HepG2 (cell line): Measurements from ENCODE around the gene FKBP9.

Experiments used
- CEBPB ChIP-seq: IDR thresholded peaks from 2 replicates; pipeline ENCODE4 v1.6.1; 2011; ENCODE audit warnings: low read depth, low read length, improper control_type of control experiment, borderline replicate concordance
- CHD2 ChIP-seq: IDR thresholded peaks from 2 replicates; pipeline ENCODE4 v1.6.1; 2011; ENCODE audit warnings: low read depth, low read length, improper control_type of control experiment
- DPF2 ChIP-seq: sonication (generic); formaldehyde crosslinking; IDR thresholded peaks from 2 replicates; pipeline ENCODE4 v1.4.0; 2020; ENCODE audit warnings: mild to moderate bottlenecking, low read depth, missing genetic modification reagents, borderline replicate concordance
- ETV6 ChIP-seq: sonication (generic); formaldehyde crosslinking; conservative IDR thresholded peaks from 2 replicates; pipeline ENCODE4 v1.4.0; 2020; ENCODE audit warnings: missing genetic modification reagents
- RFX1 ChIP-seq: fragments of 450-650 bp; IDR thresholded peaks from 2 replicates; pipeline ENCODE4 v1.6.1; 2017
- ZKSCAN5 ChIP-seq: sonication (generic); formaldehyde crosslinking; IDR thresholded peaks from 2 replicates; pipeline ENCODE4 v1.5.1; 2020; ENCODE audit warnings: mild to moderate bottlenecking, missing genetic modification reagents
- TF ChIP-seq, protein P1 (sequence below): sonication (generic); formaldehyde crosslinking; IDR thresholded peaks from 2 replicates; pipeline ENCODE4 v1.5.0; 2020; ENCODE audit warnings: mild to moderate bottlenecking, missing genetic modification reagents, moderate library complexity
- TF ChIP-seq, protein P2 (sequence below): sonication (generic); formaldehyde crosslinking; IDR thresholded peaks from 2 replicates; pipeline ENCODE4 v1.4.0; 2020; ENCODE audit warnings: missing genetic modification reagents, borderline replicate concordance
- TF ChIP-seq, protein P3 (sequence below): sonication (generic); formaldehyde crosslinking; IDR thresholded peaks from 2 replicates; pipeline ENCODE4 v1.5.0; 2020; ENCODE audit warnings: mild to moderate bottlenecking, missing genetic modification reagents, borderline replicate concordance
- TF ChIP-seq, protein P4 (sequence below): IDR thresholded peaks from 2 replicates; pipeline ENCODE4 v1.6.1; 2016; ENCODE audit warnings: low read depth, borderline replicate concordance

DNA sequence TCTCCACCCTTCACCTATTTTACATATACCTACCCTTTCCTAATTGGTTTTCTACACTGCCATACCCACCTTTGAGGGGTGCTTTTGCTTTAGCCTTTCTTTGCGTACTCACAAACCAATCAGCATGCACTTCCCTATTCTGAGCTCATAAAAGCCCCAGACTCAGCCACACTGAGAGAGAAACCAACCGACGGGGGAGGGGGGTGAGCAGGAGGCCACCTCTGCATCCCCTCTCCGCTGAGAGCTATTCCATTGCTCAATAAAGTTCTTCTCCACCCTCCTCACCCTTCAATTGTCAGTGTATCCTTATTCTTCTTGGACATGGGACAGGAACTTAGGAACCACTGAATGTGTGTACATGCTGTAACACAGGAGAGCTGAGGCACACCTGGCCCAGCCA is 9.0 kb upstream of the FKBP9 start:
- TF ChIP-seq, protein P1, sequence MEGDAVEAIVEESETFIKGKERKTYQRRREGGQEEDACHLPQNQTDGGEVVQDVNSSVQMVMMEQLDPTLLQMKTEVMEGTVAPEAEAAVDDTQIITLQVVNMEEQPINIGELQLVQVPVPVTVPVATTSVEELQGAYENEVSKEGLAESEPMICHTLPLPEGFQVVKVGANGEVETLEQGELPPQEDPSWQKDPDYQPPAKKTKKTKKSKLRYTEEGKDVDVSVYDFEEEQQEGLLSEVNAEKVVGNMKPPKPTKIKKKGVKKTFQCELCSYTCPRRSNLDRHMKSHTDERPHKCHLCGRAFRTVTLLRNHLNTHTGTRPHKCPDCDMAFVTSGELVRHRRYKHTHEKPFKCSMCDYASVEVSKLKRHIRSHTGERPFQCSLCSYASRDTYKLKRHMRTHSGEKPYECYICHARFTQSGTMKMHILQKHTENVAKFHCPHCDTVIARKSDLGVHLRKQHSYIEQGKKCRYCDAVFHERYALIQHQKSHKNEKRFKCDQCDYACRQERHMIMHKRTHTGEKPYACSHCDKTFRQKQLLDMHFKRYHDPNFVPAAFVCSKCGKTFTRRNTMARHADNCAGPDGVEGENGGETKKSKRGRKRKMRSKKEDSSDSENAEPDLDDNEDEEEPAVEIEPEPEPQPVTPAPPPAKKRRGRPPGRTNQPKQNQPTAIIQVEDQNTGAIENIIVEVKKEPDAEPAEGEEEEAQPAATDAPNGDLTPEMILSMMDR (CRISPR knock-in tag), result no peak
- TF ChIP-seq, protein P2, sequence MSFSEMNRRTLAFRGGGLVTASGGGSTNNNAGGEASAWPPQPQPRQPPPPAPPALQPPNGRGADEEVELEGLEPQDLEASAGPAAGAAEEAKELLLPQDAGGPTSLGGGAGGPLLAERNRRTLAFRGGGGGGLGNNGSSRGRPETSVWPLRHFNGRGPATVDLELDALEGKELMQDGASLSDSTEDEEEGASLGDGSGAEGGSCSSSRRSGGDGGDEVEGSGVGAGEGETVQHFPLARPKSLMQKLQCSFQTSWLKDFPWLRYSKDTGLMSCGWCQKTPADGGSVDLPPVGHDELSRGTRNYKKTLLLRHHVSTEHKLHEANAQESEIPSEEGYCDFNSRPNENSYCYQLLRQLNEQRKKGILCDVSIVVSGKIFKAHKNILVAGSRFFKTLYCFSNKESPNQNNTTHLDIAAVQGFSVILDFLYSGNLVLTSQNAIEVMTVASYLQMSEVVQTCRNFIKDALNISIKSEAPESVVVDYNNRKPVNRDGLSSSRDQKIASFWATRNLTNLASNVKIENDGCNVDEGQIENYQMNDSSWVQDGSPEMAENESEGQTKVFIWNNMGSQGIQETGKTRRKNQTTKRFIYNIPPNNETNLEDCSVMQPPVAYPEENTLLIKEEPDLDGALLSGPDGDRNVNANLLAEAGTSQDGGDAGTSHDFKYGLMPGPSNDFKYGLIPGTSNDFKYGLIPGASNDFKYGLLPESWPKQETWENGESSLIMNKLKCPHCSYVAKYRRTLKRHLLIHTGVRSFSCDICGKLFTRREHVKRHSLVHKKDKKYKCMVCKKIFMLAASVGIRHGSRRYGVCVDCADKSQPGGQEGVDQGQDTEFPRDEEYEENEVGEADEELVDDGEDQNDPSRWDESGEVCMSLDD (CRISPR knock-in tag), result no peak
- TF ChIP-seq RFX1, result no peak
- no peak for TF ChIP-seq DPF2
- no peak for TF ChIP-seq ETV6 (CRISPR knock-in tag)
- TF ChIP-seq, protein P3, sequence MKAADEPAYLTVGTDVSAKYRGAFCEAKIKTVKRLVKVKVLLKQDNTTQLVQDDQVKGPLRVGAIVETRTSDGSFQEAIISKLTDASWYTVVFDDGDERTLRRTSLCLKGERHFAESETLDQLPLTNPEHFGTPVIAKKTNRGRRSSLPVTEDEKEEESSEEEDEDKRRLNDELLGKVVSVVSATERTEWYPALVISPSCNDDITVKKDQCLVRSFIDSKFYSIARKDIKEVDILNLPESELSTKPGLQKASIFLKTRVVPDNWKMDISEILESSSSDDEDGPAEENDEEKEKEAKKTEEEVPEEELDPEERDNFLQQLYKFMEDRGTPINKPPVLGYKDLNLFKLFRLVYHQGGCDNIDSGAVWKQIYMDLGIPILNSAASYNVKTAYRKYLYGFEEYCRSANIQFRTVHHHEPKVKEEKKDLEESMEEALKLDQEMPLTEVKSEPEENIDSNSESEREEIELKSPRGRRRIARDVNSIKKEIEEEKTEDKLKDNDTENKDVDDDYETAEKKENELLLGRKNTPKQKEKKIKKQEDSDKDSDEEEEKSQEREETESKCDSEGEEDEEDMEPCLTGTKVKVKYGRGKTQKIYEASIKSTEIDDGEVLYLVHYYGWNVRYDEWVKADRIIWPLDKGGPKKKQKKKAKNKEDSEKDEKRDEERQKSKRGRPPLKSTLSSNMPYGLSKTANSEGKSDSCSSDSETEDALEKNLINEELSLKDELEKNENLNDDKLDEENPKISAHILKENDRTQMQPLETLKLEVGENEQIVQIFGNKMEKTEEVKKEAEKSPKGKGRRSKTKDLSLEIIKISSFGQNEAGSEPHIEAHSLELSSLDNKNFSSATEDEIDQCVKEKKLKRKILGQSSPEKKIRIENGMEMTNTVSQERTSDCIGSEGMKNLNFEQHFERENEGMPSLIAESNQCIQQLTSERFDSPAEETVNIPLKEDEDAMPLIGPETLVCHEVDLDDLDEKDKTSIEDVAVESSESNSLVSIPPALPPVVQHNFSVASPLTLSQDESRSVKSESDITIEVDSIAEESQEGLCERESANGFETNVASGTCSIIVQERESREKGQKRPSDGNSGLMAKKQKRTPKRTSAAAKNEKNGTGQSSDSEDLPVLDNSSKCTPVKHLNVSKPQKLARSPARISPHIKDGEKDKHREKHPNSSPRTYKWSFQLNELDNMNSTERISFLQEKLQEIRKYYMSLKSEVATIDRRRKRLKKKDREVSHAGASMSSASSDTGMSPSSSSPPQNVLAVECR, result no peak
- no peak for TF ChIP-seq ZKSCAN5
- no peak for TF ChIP-seq CHD2
- TF ChIP-seq, protein P4, sequence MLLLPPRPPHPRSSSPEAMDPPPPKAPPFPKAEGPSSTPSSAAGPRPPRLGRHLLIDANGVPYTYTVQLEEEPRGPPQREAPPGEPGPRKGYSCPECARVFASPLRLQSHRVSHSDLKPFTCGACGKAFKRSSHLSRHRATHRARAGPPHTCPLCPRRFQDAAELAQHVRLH (CRISPR knock-in tag), result no peak
- TF ChIP-seq CEBPB, result no peak
